Lower leg skin (tissue), 4 donors: Measurements from ENCODE around the gene NEXN. TPM values are rescaled to one million over a fixed set of nuclear protein-coding genes. Genes with fewer than 3 reads are reported as not detected.

ENCODE experiments used
- DNase-seq, 2 donors: peaks; one replicate each; pipeline ENCODE4 v3.0.0-alpha.2; 2019; ENCODE audit warnings: low spot score in 2 of 2
- H3K4me3 ChIP-seq: fragments of 200-600 bp; sonication (generic); 2 replicates; pipeline ENCODE4 v1.5.1; 2017; ENCODE audit warnings: mild to moderate bottlenecking, low read depth; ENCODE audit not compliant: poor library complexity, severe bottlenecking
- CTCF ChIP-seq, 3 donors: fragments of 450-650 bp; IDR thresholded peaks; one replicate each; pipeline ENCODE4 v1.5.1; 2016; ENCODE audit warnings: antibody characterized with exemption in 3 of 3, mild to moderate bottlenecking in 3 of 3, moderate library complexity in 2 of 3
- POLR2A ChIP-seq, 2 donors: fragments of 450-650 bp; IDR thresholded peaks; one replicate each; pipeline ENCODE4 v1.6.1; 2016 to 2017; ENCODE audit warnings: antibody characterized with exemption in 2 of 2, mild to moderate bottlenecking in 1 of 2, moderate library complexity in 1 of 2
- intact Hi-C: fragments of 100-400 bp; cut with DNase I; formaldehyde crosslinking; loops from one replicate; pipeline ENCODE4 v1.15.0; 2023; ENCODE audit warnings: low total_unique reads
- total RNA-seq, 4 donors: library from RNA; depleted of rRNA; stranded (reverse); fragments of >200 nt; gene quantifications; one replicate each; pipeline ENCODE4 v1.1.0, GENCODE V29; 2016

The NEXN gene
- total RNA-seq, 4 donors from 2014 or later, result 0.84 to 4.3 (median 2.0) TPM

- intact Hi-C loops, result no loop called here
Measured at GRCh38 chr1:77991638-77992037, 103.2 kb downstream of the NEXN start.

More at GRCh38 chr1:77991638-77992037, 103.2 kb downstream of the NEXN start:
- DNase-seq, result no peak
- H3K4me3 ChIP-seq, result no peak overlapping the region
- TF ChIP-seq CTCF (IDR thresholded peaks at IDR 0.05), result no peak
- no peak for TF ChIP-seq POLR2A (IDR thresholded peaks at IDR 0.05)

Other genes with a start within 250 kb of the NEXN start
- gene ZZZ3, start 206.0 kb upstream of the NEXN start, total RNA-seq, result 10 to 100 TPM; 39.1 to 55.7 (median 45.9) TPM
- 10 to 100 TPM; 38.4 to 54.6 (median 40.7) TPM for gene USP33, start 128.8 kb upstream of the NEXN start, total RNA-seq
- gene MIGA1, start 109.0 kb upstream of the NEXN start, total RNA-seq, result 10 to 100 TPM in 1 of 4 donors, 1 to 10 TPM in 3; 7.7 to 13.6 (median 9.5) TPM
- 100 to 1,000 TPM in 1 of 4 donors, 10 to 100 TPM in 3; 48.7 to 105 (median 58.9) TPM for gene FUBP1, start 90.4 kb downstream of the NEXN start, total RNA-seq
- gene DNAJB4, start 116.3 kb downstream of the NEXN start, total RNA-seq, result 10 to 100 TPM in 3 of 4 donors, 1 to 10 TPM in 1; 9.3 to 15.5 (median 13.6) TPM
- gene GIPC2, start 157.3 kb downstream of the NEXN start, total RNA-seq, result 10 to 100 TPM in 1 of 4 donors, 1 to 10 TPM in 3; 3.0 to 12.3 (median 6.4) TPM